H1 (cell line): Measurements from ENCODE around the gene UVRAG. TPM values are rescaled to one million over a fixed set of nuclear protein-coding genes. Genes with fewer than 3 reads are reported as not detected.

Experiments
- CTCF ChIA-PET: fragments of 300-600 bp; sonication (Branson Sonifier 250); formaldehyde crosslinking; loops from one replicate; lab custom pipeline; 2021; ENCODE audit not compliant: partially characterized antibody; lab: Charles Lee
- POLR2A ChIA-PET: fragments of 300-600 bp; sonication (Branson Sonifier 250); formaldehyde crosslinking; loops from one replicate; lab custom pipeline; 2021; ENCODE audit warnings: inconsistent platforms; ENCODE audit not compliant: partially characterized antibody; lab: Charles Lee
- DNase-seq, 2 experiments: peaks; one replicate each; pipeline versions ENCODE4 v3.0.0 to v3.0.0-alpha.2; 2010 to 2022; ENCODE audit warnings: low spot score in 2 of 2, low read depth in 1 of 2, mixed read lengths in 1 of 2
- FAIRE-seq: peaks from 2 replicates; lab custom pipeline; 2011; peaks lifted over from hg19 to GRCh38; lab: Jason Lieb, UNC
- H2AFZ ChIP-seq: 2 replicates; pipeline ENCODE4 v1.8.1; 2012; ENCODE audit warnings: low read length, inconsistent platforms
- H2AK5ac ChIP-seq: 2 replicates; pipeline ENCODE4 v1.6.1; 2013; ENCODE audit warnings: low read depth, low read length
- H2BK120ac ChIP-seq: replicated peaks from 2 replicates; pipeline ENCODE3; 2013; ENCODE audit warnings: low read depth, low read length, inconsistent platforms
- H2BK12ac ChIP-seq: 2 replicates; pipeline ENCODE4 v1.6.1; 2013; ENCODE audit warnings: low read depth, low read length
- H2BK15ac ChIP-seq: 2 replicates; pipeline ENCODE4 v1.6.1; 2013; ENCODE audit warnings: low read length
- H2BK20ac ChIP-seq: 2 replicates; pipeline ENCODE4 v1.6.1; 2013; ENCODE audit warnings: low read length
- H2BK5ac ChIP-seq: 2 replicates; pipeline ENCODE4 v1.6.1; 2013; ENCODE audit warnings: low read depth, low read length
- H3K14ac ChIP-seq: 2 replicates; pipeline ENCODE4 v1.6.1; 2013; ENCODE audit warnings: inconsistent platforms; ENCODE audit not compliant: insufficient read length
- H3K18ac ChIP-seq: 2 replicates; pipeline ENCODE4 v1.6.1; 2013; ENCODE audit warnings: low read length; ENCODE audit errors: extremely low read depth
- H3K23ac ChIP-seq: 2 replicates; pipeline ENCODE4 v1.6.1; 2013; ENCODE audit warnings: inconsistent platforms; ENCODE audit not compliant: insufficient read length
- H3K23me2 ChIP-seq: 2 replicates; pipeline ENCODE4 v1.6.1; 2013; ENCODE audit warnings: low read depth, low read length
- H3K27ac ChIP-seq: 2 replicates; pipeline ENCODE4 v1.6.1; 2011; ENCODE audit warnings: low read depth, low read length, inconsistent platforms
- H3K27me3 ChIP-seq, 4 experiments: replicated peaks in 1 of 4; 1 replicate in 1 of 4; 2 replicates in 3 of 4; pipeline versions ENCODE4 v1.6.1 to v1.8.1; 2011 to 2013; ENCODE audit warnings: low read length in 3 of 4, mild to moderate bottlenecking in 3 of 4, inconsistent platforms in 2 of 4, mixed read lengths in 2 of 4, moderate library complexity in 1 of 4; ENCODE audit not compliant: control insufficient read depth in 3 of 4, insufficient read depth in 3 of 4; ENCODE audit errors: extremely low read depth in 1 of 4
- H3K36me3 ChIP-seq, 4 experiments: 2 replicates each; pipeline versions ENCODE4 v1.6.1 to v1.8.1; 2011 to 2013; ENCODE audit warnings: mild to moderate bottlenecking in 4 of 4, low read length in 3 of 4, moderate library complexity in 2 of 4, control low read depth in 1 of 4, inconsistent platforms in 1 of 4; ENCODE audit not compliant: insufficient read depth in 4 of 4, control insufficient read depth in 2 of 4
- H3K4ac ChIP-seq: replicated peaks from 2 replicates; pipeline ENCODE3; 2013; ENCODE audit warnings: low read length, low read depth, mixed read lengths, inconsistent platforms; ENCODE audit not compliant: insufficient read length
- H3K4me1 ChIP-seq, 4 experiments: replicated peaks in 1 of 4; 1 replicate in 1 of 4; 2 replicates in 3 of 4; pipeline versions ENCODE4 v1.6.1 to v1.8.1; 2011 to 2013; ENCODE audit warnings: low read length in 3 of 4, inconsistent platforms in 2 of 4, mixed read lengths in 1 of 4; ENCODE audit not compliant: insufficient read depth in 4 of 4, control insufficient read depth in 3 of 4
- H3K4me2 ChIP-seq, 2 experiments: 2 replicates each; pipeline versions ENCODE4 v1.6.1 to v1.8.1; 2011 to 2013; ENCODE audit warnings: low read depth in 2 of 2, low read length in 2 of 2, control low read depth in 1 of 2, inconsistent platforms in 1 of 2, mild to moderate bottlenecking in 1 of 2; ENCODE audit not compliant: insufficient read depth in 1 of 2
- H3K4me3 ChIP-seq, 4 experiments: fragments of 200-600, 300-600 bp in 1 of 4; sonication (generic), shearing (Covaris generic), sonication (Bioruptor Twin) in 1 of 4; 2 replicates each; pipeline versions ENCODE4 v1.5.1 to v1.8.1; 2011 to 2016; ENCODE audit warnings: low read length in 4 of 4, low read depth in 3 of 4, control low read depth in 2 of 4, inconsistent platforms in 2 of 4, mild to moderate bottlenecking in 2 of 4, mixed read lengths in 1 of 4, moderate library complexity in 1 of 4; ENCODE audit not compliant: insufficient read depth in 2 of 4; ENCODE audit errors: extremely low read depth in 1 of 4
- H3K56ac ChIP-seq: replicated peaks from 2 replicates; pipeline ENCODE3; 2013; ENCODE audit warnings: low read depth, mild to moderate bottlenecking, mixed read lengths, low read length, inconsistent platforms; ENCODE audit not compliant: insufficient read length
- H3K79me1 ChIP-seq: 2 replicates; pipeline ENCODE4 v1.6.1; 2013; ENCODE audit warnings: low read depth, low read length, control low read depth
- H3K79me2 ChIP-seq, 2 experiments: 2 replicates each; pipeline versions ENCODE4 v1.6.1 to v1.8.1; 2012 to 2013; ENCODE audit warnings: low read length in 2 of 2, mild to moderate bottlenecking in 2 of 2, inconsistent platforms in 1 of 2; ENCODE audit not compliant: insufficient read depth in 2 of 2, control insufficient read depth in 1 of 2
- H3K9ac ChIP-seq, 4 experiments: replicated peaks in 1 of 4; 1 replicate in 1 of 4; 2 replicates in 3 of 4; pipeline versions ENCODE4 v1.6.1 to v1.8.1; 2011 to 2013; ENCODE audit warnings: low read depth in 3 of 4, low read length in 3 of 4, control low read depth in 2 of 4, mild to moderate bottlenecking in 2 of 4, moderate library complexity in 2 of 4, inconsistent platforms in 1 of 4; ENCODE audit errors: extremely low read depth in 1 of 4
- H3K9me3 ChIP-seq, 2 experiments: 2 replicates each; pipeline versions ENCODE4 v1.6.1 to v1.8.1; 2012 to 2013; ENCODE audit warnings: mild to moderate bottlenecking in 2 of 2, moderate library complexity in 2 of 2, control low read depth in 1 of 2, inconsistent platforms in 1 of 2, low read depth in 1 of 2, low read length in 1 of 2, mixed read lengths in 1 of 2; ENCODE audit not compliant: insufficient read depth in 2 of 2
- H4K20me1 ChIP-seq, 2 experiments: replicated peaks in 1 of 2; 2 replicates each; pipeline versions ENCODE3 to v1.8.1; 2011 to 2013; ENCODE audit warnings: inconsistent platforms in 2 of 2, low read length in 2 of 2, mild to moderate bottlenecking in 1 of 2; ENCODE audit not compliant: insufficient read depth in 2 of 2, control insufficient read depth in 1 of 2
- H4K5ac ChIP-seq: 2 replicates; pipeline ENCODE4 v1.6.1; 2013; ENCODE audit warnings: low read length, low read depth, mixed read lengths, inconsistent platforms; ENCODE audit not compliant: insufficient read length
- H4K8ac ChIP-seq: 2 replicates; pipeline ENCODE4 v1.8.0; 2013; ENCODE audit warnings: mild to moderate bottlenecking, moderate library complexity, low read length, inconsistent platforms; ENCODE audit not compliant: insufficient read depth; ENCODE audit errors: extremely low read depth
- H4K91ac ChIP-seq: replicated peaks from 2 replicates; pipeline ENCODE3; 2013; ENCODE audit warnings: low read length, mixed read lengths, inconsistent platforms; ENCODE audit not compliant: insufficient read length
- CBX5 ChIP-seq: fragments of 300-800, 300-1000 bp; sonication (generic); IDR thresholded peaks from 2 replicates; pipeline ENCODE4 v1.7.1; 2016; ENCODE audit warnings: antibody characterized with exemption, low read length, low read depth
- EZH2 ChIP-seq: fragments of 200-600 bp; sonication (generic); IDR thresholded peaks from 2 replicates; pipeline ENCODE4 v1.7.1; 2012; ENCODE audit warnings: low read depth, mild to moderate bottlenecking, moderate library complexity, low read length, inconsistent platforms; ENCODE audit not compliant: severe bottlenecking
- FOSL1 ChIP-seq: IDR thresholded peaks from 2 replicates; pipeline ENCODE4 v1.6.1; 2011; ENCODE audit warnings: mild to moderate bottlenecking, low read depth, low read length, moderate library complexity; ENCODE audit not compliant: insufficient read depth
- HDAC6 ChIP-seq: IDR thresholded peaks from one replicate; pipeline ENCODE4 v1.7.1; 2012; ENCODE audit warnings: low read depth, mild to moderate bottlenecking, inconsistent platforms, low read length, moderate library complexity
- JUN ChIP-seq: IDR thresholded peaks from 2 replicates; pipeline ENCODE4 v1.6.1; 2011; ENCODE audit warnings: low read depth, mild to moderate bottlenecking, improper control_type of control experiment, low read length
- MAFK ChIP-seq: IDR thresholded peaks from 2 replicates; pipeline ENCODE4 v1.6.1; 2012; ENCODE audit warnings: low read depth, mild to moderate bottlenecking, improper control_type of control experiment, low read length
- RFX5 ChIP-seq: IDR thresholded peaks from 2 replicates; pipeline ENCODE4 v1.6.1; 2011; ENCODE audit warnings: low read depth, low read length, improper control_type of control experiment, borderline replicate concordance
- RNF2 ChIP-seq: fragments of 200-900, 300-1000 bp; sonication (generic); IDR thresholded peaks from 2 replicates; pipeline ENCODE4 v1.7.1; 2016; ENCODE audit warnings: borderline replicate concordance, low read depth, mild to moderate bottlenecking, antibody characterized with exemption, low read length; ENCODE audit not compliant: poor library complexity, severe bottlenecking; ENCODE audit errors: missing control alignments
- RXRA ChIP-seq: IDR thresholded peaks from 2 replicates; pipeline ENCODE4 v1.6.1; 2011; ENCODE audit warnings: low read depth, mild to moderate bottlenecking, low read length, moderate library complexity; ENCODE audit not compliant: insufficient read depth
- SAP30 ChIP-seq: fragments of 300-600 bp; sonication (generic); IDR thresholded peaks from 2 replicates; pipeline ENCODE4 v1.7.1; 2012; ENCODE audit warnings: low read length, moderate library complexity, mild to moderate bottlenecking, inconsistent platforms; ENCODE audit not compliant: insufficient read depth, insufficient replicate concordance
- SP1 ChIP-seq: IDR thresholded peaks from 2 replicates; pipeline ENCODE4 v1.6.1; 2011; ENCODE audit warnings: low read depth, low read length
- SUZ12 ChIP-seq: fragments of 200-600 bp; sonication (generic); IDR thresholded peaks from 2 replicates; pipeline ENCODE4 v1.6.1; 2012; ENCODE audit warnings: mild to moderate bottlenecking, inconsistent platforms, low read length, moderate library complexity, mixed read lengths
- WGBS, 2 experiments: shearing (Covaris generic) in 1 of 2; methylation state at CpG; one replicate each; pipeline versions ENCODE4 v1.1.6 to v1.1.7; 2013 to 2015; ENCODE audit warnings: low lambda C conversion rate in 2 of 2, mixed read lengths in 2 of 2, inconsistent platforms in 1 of 2, low coverage in 1 of 2, missing lambda C conversion rate in 1 of 2; ENCODE audit not compliant: insufficient replicate concordance in 2 of 2, insufficient coverage in 1 of 2, insufficient read length in 1 of 2; ENCODE audit errors: extremely low coverage in 1 of 2, missing lambda C conversion rate in 1 of 2; 5-methylcytosine and 5-hydroxymethylcytosine counted together
- polyA plus RNA-seq, 7 experiments: library from polyadenylated mRNA; depleted of rRNA in 3 of 7; stranded (reverse) in 5 of 7; unstranded in 2 of 7; fragments of >200 nt in 5 of 7; fragments of 200-250 nt in 2 of 7; gene quantifications; 1 replicate in 5 of 7; 2 replicates in 1 of 7; 4 replicates in 1 of 7; pipeline versions ENCODE4 v1.2.1 to v1.2.3, GENCODE V29; 2011 to 2013; ENCODE audit warnings: missing spikeins in 2 of 7, mixed read lengths in 2 of 7
- total RNA-seq: library from RNA; stranded (reverse); fragmentation: NEBNext Ultra II Directional; extraction: Animal tissue kit (Norgen Biotek cat#: 25700); gene quantifications from 2 replicates; pipeline ENCODE4 v1.2.1, GENCODE V29; 2021
- TF ChIP-seq, protein P1 (sequence below): IDR thresholded peaks from 2 replicates; pipeline ENCODE4 v1.6.1; 2011; ENCODE audit warnings: low read depth, mild to moderate bottlenecking, low read length; ENCODE audit not compliant: insufficient read depth

UVRAG gene
- total and polyA plus RNA-seq, 2 of the 8 experiments (the other 6 are each of a cell fraction or from before 2014, with no cell fraction given), result 5.5 to 14.7 TPM

DNA sequence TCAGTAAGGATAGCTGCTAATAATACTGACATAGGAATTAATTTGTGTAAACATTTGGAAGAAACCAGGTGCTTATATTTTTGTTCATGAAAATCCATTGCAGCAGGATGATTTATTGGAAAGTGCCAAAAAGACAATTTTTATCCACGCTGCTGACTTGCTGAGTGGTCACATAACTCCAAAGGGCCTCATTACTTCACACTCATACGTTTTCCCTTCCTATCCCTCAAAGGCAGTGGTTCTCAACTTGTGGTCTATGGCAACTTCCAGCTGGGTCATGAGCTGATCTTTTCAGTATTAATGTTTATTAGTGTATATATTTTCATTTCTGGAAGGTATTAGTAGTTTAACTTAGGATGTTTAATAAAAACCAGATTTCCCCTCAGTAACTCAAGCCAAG, 178.1 kb downstream of the UVRAG start:
- peaks cover 0 to 1% of the 10 kb centered on the region in 2 experiments for H4K20me1 ChIP-seq
- no peak overlapping the region for H3K27ac ChIP-seq
- H3K9ac ChIP-seq, result no peak overlapping the region
- no peaks in the 10 kb centered on the region for H3K36me3 ChIP-seq
- DNase-seq, result no peak
- no peak overlapping the region for H3K18ac ChIP-seq
- FAIRE-seq, result no peak
- H3K79me1 ChIP-seq, result no peaks in the 10 kb centered on the region
- H3K4me1 ChIP-seq, result no peaks in the 10 kb centered on the region
- H2BK20ac ChIP-seq, result no peak overlapping the region
- H2BK15ac ChIP-seq, result no peak overlapping the region
- no peak overlapping the region for H4K5ac ChIP-seq
- no peak overlapping the region for H2BK12ac ChIP-seq
- H3K14ac ChIP-seq, result no peak overlapping the region
- H3K4ac ChIP-seq, result no peak overlapping the region
- no peak overlapping the region for H3K23ac ChIP-seq
- no peak overlapping the region for H2AK5ac ChIP-seq
- no peak overlapping the region for H3K4me2 ChIP-seq
- H4K91ac ChIP-seq, result no peak overlapping the region
- no peak overlapping the region for H2AFZ ChIP-seq
- no peak overlapping the region for H2BK5ac ChIP-seq
- H3K23me2 ChIP-seq, result no peaks in the 10 kb centered on the region
- no peaks in the 10 kb centered on the region for H3K27me3 ChIP-seq
- ChIA-PET CTCF (interaction anchor here (0.5 to 2.2 kb wide), 4 partner anchors 9 to 159 kb away, joined by 4 to 6 read pairs (median 5); no protein-coding TSS in a partner anchor), POLR2A (interaction anchor here (1.5 to 2.7 kb wide), 2 partner anchors 9 to 13 kb away, joined by 6 to 10 read pairs; no protein-coding TSS in a partner anchor)
- no peaks in the 10 kb centered on the region for H3K9me3 ChIP-seq
- WGBS, 2 experiments, result 80% methylated on average over 2 of the region's 2 CpGs; no CpG with 5 or more reads in 1 of the 2 experiments
- no peaks in the 10 kb centered on the region for H3K79me2 ChIP-seq
- H3K4me3 ChIP-seq, result no peak overlapping the region
- no peak overlapping the region for H2BK120ac ChIP-seq
- H3K56ac ChIP-seq, result no peak overlapping the region
- H4K8ac ChIP-seq, result no peak overlapping the region
- TF ChIP-seq, protein P1, sequence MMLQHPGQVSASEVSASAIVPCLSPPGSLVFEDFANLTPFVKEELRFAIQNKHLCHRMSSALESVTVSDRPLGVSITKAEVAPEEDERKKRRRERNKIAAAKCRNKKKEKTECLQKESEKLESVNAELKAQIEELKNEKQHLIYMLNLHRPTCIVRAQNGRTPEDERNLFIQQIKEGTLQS, result no peak
- TF ChIP-seq RXRA (no peak), FOSL1 (no peak), RNF2 (no peak), SAP30 (no peak), JUN (no peak), SUZ12 (no peak), CBX5 (no peak), RFX5 (no peak), MAFK (no peak), SP1 (no peak), HDAC6 (no peak), EZH2 (no peak)
